ENCODE data around the gene TBATA. TPM values are rescaled to one million over a fixed set of nuclear protein-coding genes. Genes with fewer than 3 reads are reported as not detected.

TBATA gene
- polyA plus RNA-seq, 1 of the 3 experiments (the other 2 are of a cell fraction): not detected

GRCh38 chr10:70752571-70752970, 32.6 kb downstream of the TBATA start:
- Histone ChIP-seq H4K20me1 (ENCODE audit: insufficient read depth) (no peaks in the 10 kb centered on the region), H3K9me3 (no peaks in the 10 kb centered on the region), H2AFZ (ENCODE audit: low read depth) (no peak overlapping the region), H3K9me2 (no peaks in the 10 kb centered on the region), H3F3A (replicated peaks; ENCODE audit: insufficient read depth) (no peaks in the 10 kb centered on the region), H3K4me2 (no peak overlapping the region), H3K27me3 (ENCODE audit: insufficient read depth) (no peaks in the 10 kb centered on the region), H3K27ac (ENCODE audit: low read depth in 2 of 2, low read length in 1 of 2) (no peak overlapping the region), H3K9ac (no peak overlapping the region), H3K4me1 (ENCODE audit: control insufficient read depth in 1 of 2, insufficient read depth in 2 of 2, low read depth in 1 of 2, low read length in 1 of 2) (peaks cover 0 to 2% of the 10 kb centered on the region in 2 experiments; a peak in 1 of 4 replicates), H3K4me3 (ENCODE audit: low read depth in 2 of 2, low read length in 1 of 2) (no peak overlapping the region), H3K36me3 (replicated peaks in 1 of 2; ENCODE audit: control insufficient read depth in 1 of 2, insufficient read depth in 2 of 2, low read length in 1 of 2) (no peaks in the 10 kb centered on the region), H3K79me2 (ENCODE audit: insufficient read depth) (no peaks in the 10 kb centered on the region)
- no peak for DNase-seq
- ChIA-PET CTCF (interaction anchor here (0.9 to 1.3 kb wide), 4 partner anchors 128 to 291 kb away, joined by 3 to 9 read pairs (median 4); no protein-coding TSS in a partner anchor), POLR2A (no interaction called here)
- 90% methylated on average over 2 of the region's 7 CpGs for WGBS (ENCODE audit: low lambda C conversion rate)
- TF ChIP-seq EP300 (IDR thresholded peaks at IDR 0.05; ENCODE audit: borderline replicate concordance in 1 of 2, low read depth in 1 of 2, low read length in 1 of 2): no peak
- TF ChIP-seq FOSL2 (IDR thresholded peaks at IDR 0.05; ENCODE audit: borderline replicate concordance, low read depth): no peak
- TF ChIP-seq CTCF (IDR thresholded peaks at IDR 0.05): no peak
- no peak for TF ChIP-seq NRF1 (IDR thresholded peaks at IDR 0.05; ENCODE audit: low read depth, low read length)
- TF ChIP-seq NFIC (IDR thresholded peaks at IDR 0.05; ENCODE audit: borderline replicate concordance): no peak
- TF ChIP-seq USF2 (IDR thresholded peaks at IDR 0.05; ENCODE audit: borderline replicate concordance, low read depth, low read length): no peak
- no peak for TF ChIP-seq EZH2phosphoT487 (IDR thresholded peaks at IDR 0.05; ENCODE audit: borderline replicate concordance, low read depth)
- TF ChIP-seq SMC3 (IDR thresholded peaks at IDR 0.05; ENCODE audit: low read depth, low read length): no peak
- no peak for TF ChIP-seq MEF2A (IDR thresholded peaks at IDR 0.05; ENCODE audit: borderline replicate concordance, low read depth)

GRCh38 chr10:70751991-70752390, 33.2 kb downstream of the TBATA start:
- Histone ChIP-seq H3F3A (replicated peaks; ENCODE audit: insufficient read depth) (no peaks in the 10 kb centered on the region), H3K9me3 (no peaks in the 10 kb centered on the region), H3K9ac (no peak overlapping the region), H3K9me2 (no peaks in the 10 kb centered on the region), H3K79me2 (ENCODE audit: insufficient read depth) (no peaks in the 10 kb centered on the region), H3K36me3 (replicated peaks in 1 of 2; ENCODE audit: control insufficient read depth in 1 of 2, insufficient read depth in 2 of 2, low read length in 1 of 2) (no peaks in the 10 kb centered on the region), H4K20me1 (ENCODE audit: insufficient read depth) (no peaks in the 10 kb centered on the region), H3K4me2 (no peak overlapping the region), H3K4me1 (ENCODE audit: control insufficient read depth in 1 of 2, insufficient read depth in 2 of 2, low read depth in 1 of 2, low read length in 1 of 2) (no peaks in the 10 kb centered on the region; a peak in 1 of 4 replicates), H3K27ac (ENCODE audit: low read depth in 2 of 2, low read length in 1 of 2) (no peak overlapping the region), H2AFZ (ENCODE audit: low read depth) (no peak overlapping the region), H3K27me3 (ENCODE audit: insufficient read depth) (no peaks in the 10 kb centered on the region), H3K4me3 (ENCODE audit: low read depth in 2 of 2, low read length in 1 of 2) (no peak overlapping the region)
- WGBS (ENCODE audit: low lambda C conversion rate): 86% methylated on average over 6 of the region's 14 CpGs
- no peak for DNase-seq
- ChIA-PET CTCF (interaction anchor here (0.9 to 1.5 kb wide), 2 partner anchors 133 to 291 kb away, joined by 3 to 6 read pairs; no protein-coding TSS in a partner anchor), POLR2A (no interaction called here)
- TF ChIP-seq TCF12 (IDR thresholded peaks at IDR 0.05): no peak
- TF ChIP-seq, protein P1, sequence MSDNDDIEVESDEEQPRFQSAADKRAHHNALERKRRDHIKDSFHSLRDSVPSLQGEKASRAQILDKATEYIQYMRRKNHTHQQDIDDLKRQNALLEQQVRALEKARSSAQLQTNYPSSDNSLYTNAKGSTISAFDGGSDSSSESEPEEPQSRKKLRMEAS (IDR thresholded peaks at IDR 0.05; ENCODE audit: low read depth): no peak
- TF ChIP-seq IRF3 (IDR thresholded peaks at IDR 0.05; ENCODE audit: low read depth, low read length): no peak
- TF ChIP-seq RCOR1 (IDR thresholded peaks at IDR 0.05; ENCODE audit: low read length): no peak
- no peak for TF ChIP-seq JUND (IDR thresholded peaks at IDR 0.05)
- TF ChIP-seq CHD2 (IDR thresholded peaks at IDR 0.05; ENCODE audit: low read length, partially characterized antibody): no peak
- TF ChIP-seq, protein P2, sequence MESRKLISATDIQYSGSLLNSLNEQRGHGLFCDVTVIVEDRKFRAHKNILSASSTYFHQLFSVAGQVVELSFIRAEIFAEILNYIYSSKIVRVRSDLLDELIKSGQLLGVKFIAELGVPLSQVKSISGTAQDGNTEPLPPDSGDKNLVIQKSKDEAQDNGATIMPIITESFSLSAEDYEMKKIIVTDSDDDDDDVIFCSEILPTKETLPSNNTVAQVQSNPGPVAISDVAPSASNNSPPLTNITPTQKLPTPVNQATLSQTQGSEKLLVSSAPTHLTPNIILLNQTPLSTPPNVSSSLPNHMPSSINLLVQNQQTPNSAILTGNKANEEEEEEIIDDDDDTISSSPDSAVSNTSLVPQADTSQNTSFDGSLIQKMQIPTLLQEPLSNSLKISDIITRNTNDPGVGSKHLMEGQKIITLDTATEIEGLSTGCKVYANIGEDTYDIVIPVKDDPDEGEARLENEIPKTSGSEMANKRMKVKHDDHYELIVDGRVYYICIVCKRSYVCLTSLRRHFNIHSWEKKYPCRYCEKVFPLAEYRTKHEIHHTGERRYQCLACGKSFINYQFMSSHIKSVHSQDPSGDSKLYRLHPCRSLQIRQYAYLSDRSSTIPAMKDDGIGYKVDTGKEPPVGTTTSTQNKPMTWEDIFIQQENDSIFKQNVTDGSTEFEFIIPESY (IDR thresholded peaks at IDR 0.05; ENCODE audit: borderline replicate concordance, low read depth): no peak
- TF ChIP-seq POLR2AphosphoS5 (IDR thresholded peaks at IDR 0.05; ENCODE audit: low read depth, low read length): no peak
- TF ChIP-seq RFX5 (IDR thresholded peaks at IDR 0.05; ENCODE audit: low read length): no peak
- no peak for TF ChIP-seq EZH2phosphoT487 (IDR thresholded peaks at IDR 0.05; ENCODE audit: borderline replicate concordance, low read depth)
- TF ChIP-seq RAD21 (IDR thresholded peaks at IDR 0.05; ENCODE audit: low read length): no peak
- TF ChIP-seq NRF1 (IDR thresholded peaks at IDR 0.05; ENCODE audit: low read depth, low read length): no peak
- no peak for TF ChIP-seq FOSL2 (IDR thresholded peaks at IDR 0.05; ENCODE audit: borderline replicate concordance, low read depth)
- no peak for TF ChIP-seq SMC3 (IDR thresholded peaks at IDR 0.05; ENCODE audit: low read depth, low read length)
- TF ChIP-seq ELF1 (IDR thresholded peaks at IDR 0.05): no peak
- no peak for TF ChIP-seq TAF1 (IDR thresholded peaks at IDR 0.05; ENCODE audit: borderline replicate concordance, low read depth, low read length)
